RKO (cell line): ENCODE data around the gene RFX1.

ENCODE experiments used
- DNase-seq: peaks from one replicate; pipeline ENCODE4 v3.0.0-alpha.2; 2016; ENCODE audit warnings: low spot score

Gene RFX1

DNA sequence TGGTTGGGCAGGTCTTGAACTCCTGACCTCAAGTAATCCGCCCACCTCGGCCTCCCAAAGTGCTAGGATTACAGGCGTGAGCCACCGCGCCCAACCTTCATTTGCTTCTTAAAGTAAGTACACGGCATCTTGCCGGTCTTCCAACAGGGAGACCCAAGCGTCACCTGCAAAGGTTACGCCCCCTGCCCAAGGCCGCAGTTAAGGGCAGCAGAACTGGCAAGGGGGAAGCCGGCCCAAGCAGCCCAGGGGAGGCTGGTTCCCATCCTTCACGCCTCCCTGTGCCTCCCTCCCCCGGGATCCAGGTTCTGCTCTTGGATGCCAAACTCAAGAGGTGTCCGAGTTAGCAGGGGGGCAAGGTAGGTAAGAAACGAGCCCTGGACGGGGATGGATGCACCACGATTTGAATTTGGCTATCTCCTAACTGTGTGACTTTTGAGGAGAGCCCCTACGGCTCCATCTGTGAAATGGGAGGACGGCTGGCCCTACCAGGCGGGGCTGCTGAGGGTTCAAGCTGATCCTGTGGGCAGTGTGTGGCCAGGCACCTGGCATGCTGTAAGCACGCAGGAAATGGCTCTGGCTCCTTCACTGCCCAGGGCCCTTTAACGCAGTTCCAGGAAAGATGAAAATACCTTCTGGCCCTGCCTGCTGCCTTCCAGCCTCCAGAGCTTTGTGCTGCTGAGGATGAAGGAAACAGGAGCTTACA is 9.0 kb downstream of the RFX1 start:
- DNase-seq, result no peak

- no peak for DNase-seq
Measured at GRCh38 chr19:13995878-13996765, 10.0 kb downstream of the RFX1 start.

GRCh38 chr19:13995017-13995728 is 10.9 kb downstream of the RFX1 start:
- DNase-seq, result peak; percentile 28

DNA sequence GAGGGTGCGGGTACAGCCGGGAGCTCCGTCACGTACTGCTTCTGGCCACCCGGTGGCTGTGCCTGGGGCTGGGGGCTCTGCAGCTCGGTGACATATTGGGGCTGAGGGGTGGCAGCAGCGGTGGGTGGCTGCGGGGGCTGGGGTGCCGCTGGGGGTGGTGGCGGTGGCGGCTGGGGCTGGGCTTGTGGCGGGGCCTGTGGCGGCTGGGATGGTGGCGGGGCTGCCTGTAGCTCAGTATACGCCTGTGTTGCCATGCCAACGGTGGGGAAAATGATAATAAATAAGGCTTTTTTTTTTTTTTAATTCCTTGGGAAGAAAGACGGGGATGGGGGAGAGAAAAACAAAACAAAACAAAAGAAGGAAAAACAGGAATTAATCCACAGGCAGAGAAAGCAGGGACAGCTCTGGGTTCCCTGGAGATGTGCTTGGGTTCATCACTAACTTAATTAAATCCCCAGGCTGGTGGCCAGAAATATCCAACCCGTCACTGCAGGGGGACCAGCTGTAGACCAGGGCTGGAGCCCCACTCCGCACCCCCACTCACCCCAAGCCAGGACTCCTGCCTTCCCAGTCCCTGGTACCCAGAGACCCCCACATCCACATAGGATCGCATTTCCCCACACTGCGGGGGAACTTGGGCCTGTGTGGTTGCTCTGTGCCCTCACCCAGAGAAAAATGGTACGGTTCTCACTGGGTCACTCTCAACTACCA is 12.4 kb downstream of the RFX1 start:
- DNase-seq, result no peak

GRCh38 chr19:13992025-13992424 is 14.1 kb downstream of the RFX1 start:
- DNase-seq, result no peak

DNA sequence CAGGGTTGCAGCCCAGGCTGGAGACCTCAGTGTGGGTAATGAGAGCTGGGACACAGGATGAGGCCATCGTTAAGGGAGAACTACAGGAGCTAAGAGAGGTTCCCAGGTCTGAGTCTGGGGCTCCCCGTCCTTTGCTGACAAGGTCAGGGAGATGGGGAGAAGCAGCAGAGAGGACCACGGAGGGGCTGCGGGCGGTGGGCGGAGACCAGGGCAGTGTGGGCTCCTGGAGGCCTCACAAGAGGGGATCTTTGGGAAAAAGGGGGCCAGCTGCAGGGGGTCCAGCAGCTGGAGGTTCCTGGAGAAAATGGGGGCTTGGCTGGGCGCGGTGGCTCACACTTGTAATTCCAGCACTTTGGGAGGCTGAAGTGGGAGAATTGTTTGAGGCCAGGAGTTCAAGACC is 16.0 kb downstream of the RFX1 start:
- no peak for DNase-seq

DNA sequence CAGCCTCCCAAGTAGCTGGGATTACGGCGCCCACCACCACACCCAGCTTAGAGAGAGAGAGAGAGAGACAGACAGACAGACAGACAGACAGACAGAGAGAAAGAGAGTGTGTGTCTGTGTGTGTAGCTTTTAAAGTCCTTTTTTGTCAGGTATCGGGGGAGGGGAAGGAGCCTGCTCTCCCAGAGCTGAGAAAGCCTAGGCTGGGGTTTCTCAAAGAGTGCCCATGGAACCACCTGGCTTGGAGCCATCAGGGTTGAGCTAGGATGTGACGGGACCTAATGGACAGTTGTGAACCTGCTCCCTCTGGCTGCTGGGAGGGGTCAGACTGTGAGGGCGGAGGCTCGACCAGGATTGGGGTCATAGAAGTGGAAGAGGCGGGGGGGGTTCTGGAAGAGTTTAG is 16.6 kb downstream of the RFX1 start:
- DNase-seq, result no peak

- no peak for DNase-seq
Measured at GRCh38 chr19:13987101-13987890, 18.8 kb downstream of the RFX1 start.

GRCh38 chr19:13986348-13986904 is 19.7 kb downstream of the RFX1 start:
- no peak for DNase-seq

GRCh38 chr19:13985771-13986347 is 20.3 kb downstream of the RFX1 start:
- DNase-seq, result no peak

- DNase-seq, result no peak
Measured at GRCh38 chr19:13984875-13985741, 21.0 kb downstream of the RFX1 start.

DNA sequence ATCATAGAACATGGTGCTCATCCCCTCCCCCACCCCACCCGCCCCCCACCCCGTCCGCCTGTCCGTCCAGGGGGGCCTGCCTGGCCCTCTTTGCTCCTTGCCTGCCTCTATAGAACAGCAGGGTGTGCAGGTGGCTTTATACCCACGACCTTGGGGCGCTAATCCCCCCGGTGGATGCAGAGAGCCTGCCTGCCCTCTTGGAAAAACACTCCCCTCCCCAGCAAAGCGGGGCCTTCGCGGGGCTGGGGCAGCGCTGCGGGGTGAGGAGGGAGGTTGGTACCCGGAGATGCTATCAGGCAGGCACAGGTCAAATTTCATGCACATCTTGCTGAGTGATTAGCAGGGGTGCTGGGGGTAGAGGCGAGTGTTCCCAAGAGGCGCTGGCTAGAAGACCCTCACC is 21.9 kb downstream of the RFX1 start:
- no peak for DNase-seq

GRCh38 chr19:13983213-13983889 is 22.8 kb downstream of the RFX1 start:
- no peak for DNase-seq

DNA sequence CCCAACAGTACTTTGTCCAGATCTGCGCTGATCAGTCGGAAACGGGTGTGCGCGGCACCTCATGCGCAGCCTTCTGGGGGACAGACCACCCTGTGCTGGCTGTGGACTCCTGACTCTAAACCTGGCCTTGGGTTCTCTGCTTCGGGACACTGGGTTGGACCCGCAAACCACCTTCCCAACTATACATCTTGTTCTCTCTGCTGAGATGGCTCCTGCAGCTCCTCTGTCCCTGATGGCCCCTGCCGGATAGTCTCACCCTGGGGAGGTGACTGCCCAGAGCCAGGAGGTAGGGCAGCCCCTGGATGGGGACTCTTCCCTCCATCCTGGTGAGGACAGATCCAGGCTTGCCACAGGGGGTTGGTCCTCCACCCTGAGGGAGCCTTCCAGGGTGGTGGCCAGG is 23.3 kb downstream of the RFX1 start:
- DNase-seq, result no peak

DNA sequence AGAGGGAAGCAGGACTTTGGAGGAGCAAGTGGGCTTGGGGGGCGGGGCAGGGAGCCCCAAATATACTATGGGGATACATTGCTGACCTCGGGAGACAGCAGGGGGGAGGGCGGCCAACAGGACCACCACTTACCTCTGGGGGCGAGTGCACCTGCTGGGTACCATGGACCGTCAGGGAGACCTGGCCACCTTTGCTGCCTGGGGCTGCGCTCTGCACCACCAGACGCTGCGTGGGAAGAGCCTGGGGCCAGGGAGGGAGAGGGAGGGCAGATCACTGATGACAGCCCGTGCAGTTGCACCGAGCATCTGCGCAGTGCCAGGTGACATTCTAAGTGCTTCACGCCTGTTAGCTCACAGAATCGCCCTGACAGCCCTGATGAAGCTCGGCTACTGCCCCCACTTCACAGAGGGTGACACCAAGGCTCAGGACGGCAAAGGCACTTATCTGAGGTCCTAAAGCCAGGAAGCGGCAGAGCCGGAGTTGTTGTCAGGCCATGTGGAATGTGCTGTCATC is 24.1 kb downstream of the RFX1 start:
- DNase-seq, result no peak

DNA sequence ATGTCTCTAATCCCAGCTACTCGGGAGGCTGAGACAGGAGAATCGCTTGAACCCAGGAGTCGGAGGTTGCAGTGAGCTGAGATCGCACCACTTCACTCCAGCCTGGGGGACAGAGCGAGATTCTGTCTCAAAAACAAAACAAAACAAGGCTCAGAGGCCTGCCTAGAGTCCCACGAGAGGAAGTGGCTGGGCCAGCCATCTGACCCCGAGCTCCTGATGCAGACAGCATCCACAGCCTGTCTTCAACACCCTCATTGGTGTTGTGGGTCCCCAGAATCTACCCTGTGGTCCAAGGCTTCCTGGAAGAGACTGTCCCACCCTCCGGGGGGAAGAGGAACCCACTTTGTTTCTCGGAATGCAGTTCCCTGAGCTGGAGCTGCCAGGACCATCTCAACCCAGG is 24.7 kb downstream of the RFX1 start:
- DNase-seq, result no peak

GRCh38 chr19:13981021-13981420 is 25.1 kb downstream of the RFX1 start:
- DNase-seq, result no peak

- DNase-seq, result no peak
Measured at GRCh38 chr19:13980340-13980739, 25.8 kb downstream of the RFX1 start.

GRCh38 chr19:13979686-13980085 is 26.4 kb downstream of the RFX1 start:
- no peak for DNase-seq
